ENCODE measurements around the gene DNM3.

The DNM3 gene

GRCh38 chr1:171935664-171936063 is 94.4 kb downstream of the DNM3 start:
- Histone ChIP-seq H3K9me3 (ENCODE audit: control insufficient read depth, insufficient read depth, low read depth, low read length) (no peaks in the 10 kb centered on the region), H3K27ac (ENCODE audit: extremely low read depth, low read depth, low read length) (no peak overlapping the region), H3K4me1 (ENCODE audit: control insufficient read depth, insufficient read depth, low read length) (no peaks in the 10 kb centered on the region), H3K36me3 (ENCODE audit: control insufficient read depth in 2 of 2, insufficient read depth in 1 of 2, low read length in 2 of 2) (no peaks in the 10 kb centered on the region), H3K4me3 (ENCODE audit: low read depth, low read length) (no peak overlapping the region)
- ChIA-PET CTCF (no interaction called here), POLR2A (no interaction called here)
- no peak for TF ChIP-seq ZNF175 (tag by site-specific recombination; IDR thresholded peaks at IDR 0.05)
- TF ChIP-seq, protein P1, sequence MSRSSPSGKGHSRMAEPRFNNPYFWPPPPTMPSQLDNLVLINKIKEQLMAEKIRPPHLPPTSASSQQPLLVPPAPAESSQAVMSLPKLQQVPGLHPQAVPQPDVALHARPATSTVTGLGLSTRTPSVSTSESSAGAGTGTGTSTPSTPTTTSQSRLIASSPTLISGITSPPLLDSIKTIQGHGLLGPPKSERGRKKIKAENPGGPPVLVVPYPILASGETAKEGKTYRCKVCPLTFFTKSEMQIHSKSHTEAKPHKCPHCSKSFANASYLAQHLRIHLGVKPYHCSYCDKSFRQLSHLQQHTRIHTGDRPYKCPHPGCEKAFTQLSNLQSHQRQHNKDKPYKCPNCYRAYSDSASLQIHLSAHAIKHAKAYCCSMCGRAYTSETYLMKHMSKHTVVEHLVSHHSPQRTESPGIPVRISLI (tag by site-specific recombination; IDR thresholded peaks at IDR 0.05) = peak; percentile 41; the same call in 1 of the 2 replicates
- TF ChIP-seq KLF8 (tag by site-specific recombination; IDR thresholded peaks at IDR 0.05) = 0 out of 2 replicates have a peak, but pooled peaks have one; percentile 15
- TF ChIP-seq ZNF112 (tag by site-specific recombination; IDR thresholded peaks at IDR 0.05) = peak; percentile 70

DNA sequence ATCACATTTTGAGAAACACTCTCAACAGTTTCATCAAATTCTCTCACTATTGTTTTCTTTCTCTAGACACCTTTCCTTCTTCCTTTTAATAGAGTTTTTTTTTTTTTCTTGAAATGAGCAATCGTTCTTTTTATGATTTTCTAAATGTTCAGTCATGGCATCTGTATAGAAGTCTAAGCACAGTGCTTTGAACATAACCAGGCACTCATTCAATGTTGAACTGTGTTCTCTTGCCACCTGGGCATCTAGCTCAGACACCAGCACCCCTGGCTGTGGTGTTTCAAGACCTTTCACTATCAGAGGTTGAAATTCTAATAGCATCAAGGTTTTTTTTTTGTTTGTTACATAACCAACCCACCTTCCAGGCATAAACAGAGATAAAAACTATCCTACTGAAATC is 96.6 kb downstream of the DNM3 start:
- no peaks in the 10 kb centered on the region for H3K9me3 ChIP-seq (ENCODE audit: control insufficient read depth, insufficient read depth, low read depth, low read length)
- H3K27ac ChIP-seq (ENCODE audit: extremely low read depth, low read depth, low read length) = no peak overlapping the region
- no peaks in the 10 kb centered on the region for H3K4me1 ChIP-seq (ENCODE audit: control insufficient read depth, insufficient read depth, low read length)
- TF ChIP-seq REST (tag by site-specific recombination; IDR thresholded peaks at IDR 0.05) (no peak), ZNF670 (tag by site-specific recombination; IDR thresholded peaks at IDR 0.05; ENCODE audit: low read depth) (no peak), RBAK (tag by site-specific recombination; IDR thresholded peaks at IDR 0.05) (no peak), GLIS1 (tag by site-specific recombination; IDR thresholded peaks at IDR 0.05) (no peak), ZNF155 (tag by site-specific recombination; IDR thresholded peaks at IDR 0.05) (no peak), MEIS1 (CRISPR knock-in tag; IDR thresholded peaks at IDR 0.05; ENCODE audit: borderline replicate concordance) (no peak), ZNF341 (tag by site-specific recombination; IDR thresholded peaks at IDR 0.05; ENCODE audit: low read depth) (no peak), ZNF140 (tag by site-specific recombination; IDR thresholded peaks at IDR 0.05) (no peak), SP7 (tag by site-specific recombination; IDR thresholded peaks at IDR 0.05) (no peak), ZNF266 (tag by site-specific recombination; IDR thresholded peaks at IDR 0.05; ENCODE audit: low read depth) (no peak), ZNF449 (tag by site-specific recombination; IDR thresholded peaks at IDR 0.05) (no peak), ZNF19 (tag by site-specific recombination; IDR thresholded peaks at IDR 0.05; ENCODE audit: low read depth) (no peak)
- TF ChIP-seq, protein P2, sequence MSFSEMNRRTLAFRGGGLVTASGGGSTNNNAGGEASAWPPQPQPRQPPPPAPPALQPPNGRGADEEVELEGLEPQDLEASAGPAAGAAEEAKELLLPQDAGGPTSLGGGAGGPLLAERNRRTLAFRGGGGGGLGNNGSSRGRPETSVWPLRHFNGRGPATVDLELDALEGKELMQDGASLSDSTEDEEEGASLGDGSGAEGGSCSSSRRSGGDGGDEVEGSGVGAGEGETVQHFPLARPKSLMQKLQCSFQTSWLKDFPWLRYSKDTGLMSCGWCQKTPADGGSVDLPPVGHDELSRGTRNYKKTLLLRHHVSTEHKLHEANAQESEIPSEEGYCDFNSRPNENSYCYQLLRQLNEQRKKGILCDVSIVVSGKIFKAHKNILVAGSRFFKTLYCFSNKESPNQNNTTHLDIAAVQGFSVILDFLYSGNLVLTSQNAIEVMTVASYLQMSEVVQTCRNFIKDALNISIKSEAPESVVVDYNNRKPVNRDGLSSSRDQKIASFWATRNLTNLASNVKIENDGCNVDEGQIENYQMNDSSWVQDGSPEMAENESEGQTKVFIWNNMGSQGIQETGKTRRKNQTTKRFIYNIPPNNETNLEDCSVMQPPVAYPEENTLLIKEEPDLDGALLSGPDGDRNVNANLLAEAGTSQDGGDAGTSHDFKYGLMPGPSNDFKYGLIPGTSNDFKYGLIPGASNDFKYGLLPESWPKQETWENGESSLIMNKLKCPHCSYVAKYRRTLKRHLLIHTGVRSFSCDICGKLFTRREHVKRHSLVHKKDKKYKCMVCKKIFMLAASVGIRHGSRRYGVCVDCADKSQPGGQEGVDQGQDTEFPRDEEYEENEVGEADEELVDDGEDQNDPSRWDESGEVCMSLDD (tag by site-specific recombination; IDR thresholded peaks at IDR 0.05) = no peak
- ChIA-PET POLR2A (no interaction called here), CTCF (interaction anchor here (0.7 kb wide), 1 partner anchor 56 kb away, joined by 3 read pairs; no protein-coding TSS in a partner anchor)
- H3K36me3 ChIP-seq (ENCODE audit: control insufficient read depth in 2 of 2, insufficient read depth in 1 of 2, low read length in 2 of 2) = no peaks in the 10 kb centered on the region
- H3K4me3 ChIP-seq (ENCODE audit: low read depth, low read length) = no peak overlapping the region
